ENCODE data around the gene ERICH4.
"Not testable (repeated sequence)": the region's sequence is repeated elsewhere in the genome, so short reads cannot be mapped to it uniquely, and the experiment has no call there.

The ERICH4 gene

DNA sequence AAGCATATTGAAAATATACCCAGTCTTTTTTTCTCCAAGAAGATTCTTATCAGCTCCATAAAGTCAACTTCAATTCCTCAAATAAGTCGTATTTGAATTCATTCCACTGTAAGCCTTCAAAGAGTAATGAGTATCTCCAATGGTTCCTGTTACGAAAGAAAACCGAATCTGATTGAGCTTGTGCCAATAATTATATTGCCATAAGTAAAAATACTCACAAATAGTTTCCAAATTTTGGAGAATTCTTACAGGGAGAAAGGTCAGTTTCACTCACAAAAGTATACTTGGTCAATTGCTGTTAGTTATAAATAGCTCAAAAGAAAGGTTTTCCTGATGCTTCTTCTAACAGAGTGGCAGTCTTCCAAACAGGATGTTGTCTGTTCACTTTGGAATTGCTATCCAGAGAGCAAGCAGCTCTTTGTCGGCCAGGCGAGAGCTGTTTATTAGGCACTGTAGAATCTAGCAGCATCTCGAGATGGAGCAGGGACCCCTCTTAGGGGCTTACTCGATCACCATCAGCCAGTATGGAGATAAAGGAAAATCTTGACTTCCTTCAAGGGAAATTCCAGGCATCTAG, 13.5 kb downstream of the ERICH4 start:
- in situ Hi-C loops (cut with MboI; ENCODE audit: low pct_unique_long_range_greater_than_20kb, low sequenced_read_pairs): no loop called here
- DNase-seq: no peak

DNA sequence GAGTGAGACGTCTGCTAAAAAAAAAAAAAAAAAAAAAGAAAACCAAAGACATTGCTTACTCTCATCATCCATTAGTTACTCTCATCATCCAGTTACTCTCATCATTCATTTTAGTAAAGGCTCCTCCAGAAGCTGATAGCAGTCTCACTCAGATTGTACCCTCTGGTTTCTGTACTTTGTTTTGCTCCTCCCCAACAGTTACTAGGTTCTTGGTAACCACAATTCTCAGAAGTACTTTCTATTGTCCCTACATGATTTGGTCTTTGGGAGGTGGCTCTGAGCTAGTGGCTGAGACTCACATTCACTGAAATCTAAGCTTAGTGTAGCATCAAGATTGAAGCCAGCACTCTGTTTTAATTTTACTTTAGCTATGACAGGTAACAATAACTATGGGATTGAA, 14.3 kb downstream of the ERICH4 start:
- peak; percentile 19 for DNase-seq
- in situ Hi-C loops (cut with MboI; ENCODE audit: low pct_unique_long_range_greater_than_20kb, low sequenced_read_pairs): no loop called here

DNA sequence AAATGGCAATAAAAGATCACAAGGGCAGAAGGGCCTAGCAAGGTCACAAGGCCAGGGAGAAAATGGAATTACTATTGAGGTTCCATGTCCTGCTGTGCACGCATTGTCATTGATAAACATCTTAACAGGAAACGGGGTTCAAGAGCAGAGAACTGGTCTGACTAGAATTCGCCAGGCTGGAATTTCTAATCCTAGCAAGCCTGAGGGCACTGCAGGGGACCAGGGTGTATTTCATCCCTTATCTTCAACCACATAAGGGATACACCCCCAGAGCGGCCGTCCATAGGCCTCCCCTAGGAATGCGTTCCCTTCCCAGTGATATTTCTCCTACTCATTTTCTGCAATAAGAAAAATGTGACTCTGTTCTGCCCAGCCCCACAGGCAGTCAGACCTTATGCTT, 19.5 kb downstream of the ERICH4 start:
- in situ Hi-C loops (cut with MboI; ENCODE audit: low pct_unique_long_range_greater_than_20kb, low sequenced_read_pairs): no loop called here

DNA sequence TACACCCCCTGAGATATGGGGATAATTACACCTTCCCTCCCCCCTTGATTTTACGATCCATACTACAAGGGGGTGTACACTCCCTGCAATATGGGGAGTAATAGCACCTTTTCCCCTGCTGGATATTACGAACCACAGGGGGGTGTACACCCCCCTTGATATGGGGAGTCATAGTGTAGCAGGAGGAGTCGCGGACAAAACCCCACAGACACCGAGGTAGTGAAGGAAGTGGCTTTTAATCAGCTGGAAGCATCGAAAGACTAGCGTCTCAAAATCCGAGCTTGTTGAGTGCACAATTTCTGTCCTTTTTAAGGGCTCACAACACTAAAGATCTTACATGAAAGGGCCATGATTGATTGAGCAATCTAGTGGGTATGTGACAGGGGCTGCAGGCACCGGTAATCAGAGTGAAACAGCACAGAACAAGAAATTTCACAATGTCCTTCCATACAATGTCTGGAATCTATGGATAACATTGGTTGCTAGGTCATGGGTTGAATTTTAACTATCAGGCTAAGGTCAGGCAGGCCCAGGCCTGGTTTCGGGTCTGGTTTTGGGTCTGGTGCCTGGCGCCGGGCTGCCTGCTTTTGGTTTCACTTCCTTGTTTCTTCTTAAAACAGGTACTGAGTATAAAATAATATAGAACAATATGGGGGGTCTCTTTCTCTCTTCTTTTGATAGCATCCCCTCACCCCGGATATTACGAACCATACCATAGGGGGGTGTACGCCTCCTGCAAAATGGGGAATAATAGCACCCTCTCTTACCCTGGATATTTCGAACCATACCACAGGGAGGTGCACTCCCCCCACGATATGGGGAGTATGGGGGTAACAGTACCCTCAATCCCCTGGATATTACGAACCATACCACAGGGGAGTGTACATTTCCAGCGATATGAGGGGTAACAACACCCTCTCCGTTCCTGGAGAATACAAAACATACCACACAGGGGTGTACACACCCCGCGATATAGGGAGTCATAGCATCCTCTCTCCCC, 20.6 kb downstream of the ERICH4 start:
- DNase-seq; in situ Hi-C loops (cut with MboI; ENCODE audit: low pct_unique_long_range_greater_than_20kb, low sequenced_read_pairs): not testable (repeated sequence)

More for the DNA sequence above, 19.5 kb downstream of the ERICH4 start:
- no peak for DNase-seq

DNA sequence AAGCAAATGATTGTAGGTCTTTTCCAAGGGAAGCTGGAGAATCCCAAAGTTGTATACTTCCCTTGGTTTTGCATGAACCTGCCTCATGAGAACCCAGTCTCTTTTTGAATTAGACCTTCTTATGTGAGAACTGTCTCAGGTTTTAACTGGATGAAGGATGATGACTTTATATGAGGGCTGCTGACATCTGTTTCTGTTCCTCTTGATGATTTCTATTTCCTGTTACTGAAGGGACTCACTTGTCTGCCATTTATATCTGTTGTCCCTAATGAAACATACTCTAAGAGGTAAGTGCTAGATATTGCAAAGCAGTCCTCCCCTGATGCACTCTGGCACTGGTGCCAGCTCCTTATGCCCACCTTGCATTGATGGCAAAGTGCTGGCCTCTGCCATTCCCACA, 33.6 kb downstream of the ERICH4 start:
- DNase-seq: no peak
- in situ Hi-C loops (cut with MboI; ENCODE audit: low pct_unique_long_range_greater_than_20kb, low sequenced_read_pairs): no loop called here

DNA sequence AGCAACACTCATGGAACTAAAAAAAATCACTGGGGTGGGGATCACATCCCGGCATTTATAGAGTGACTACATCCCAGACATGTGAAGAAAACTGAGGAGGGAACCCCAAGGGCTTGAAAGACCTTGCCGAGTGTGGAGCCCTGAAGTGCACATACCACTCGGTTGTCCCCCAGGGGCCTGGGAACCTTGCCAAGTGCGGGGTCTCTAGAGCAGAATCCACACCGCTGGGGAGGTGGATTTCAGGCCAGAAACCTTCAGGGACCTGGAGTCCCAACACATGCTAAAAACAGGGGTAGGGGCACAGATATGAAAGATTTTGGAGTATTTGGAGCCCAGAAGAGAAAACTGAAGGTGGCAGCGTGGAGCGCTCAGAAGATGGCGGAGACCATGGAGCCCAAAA, 35.2 kb downstream of the ERICH4 start:
- DNase-seq: no peak
- in situ Hi-C loops (cut with MboI; ENCODE audit: low pct_unique_long_range_greater_than_20kb, low sequenced_read_pairs): no loop called here

DNA sequence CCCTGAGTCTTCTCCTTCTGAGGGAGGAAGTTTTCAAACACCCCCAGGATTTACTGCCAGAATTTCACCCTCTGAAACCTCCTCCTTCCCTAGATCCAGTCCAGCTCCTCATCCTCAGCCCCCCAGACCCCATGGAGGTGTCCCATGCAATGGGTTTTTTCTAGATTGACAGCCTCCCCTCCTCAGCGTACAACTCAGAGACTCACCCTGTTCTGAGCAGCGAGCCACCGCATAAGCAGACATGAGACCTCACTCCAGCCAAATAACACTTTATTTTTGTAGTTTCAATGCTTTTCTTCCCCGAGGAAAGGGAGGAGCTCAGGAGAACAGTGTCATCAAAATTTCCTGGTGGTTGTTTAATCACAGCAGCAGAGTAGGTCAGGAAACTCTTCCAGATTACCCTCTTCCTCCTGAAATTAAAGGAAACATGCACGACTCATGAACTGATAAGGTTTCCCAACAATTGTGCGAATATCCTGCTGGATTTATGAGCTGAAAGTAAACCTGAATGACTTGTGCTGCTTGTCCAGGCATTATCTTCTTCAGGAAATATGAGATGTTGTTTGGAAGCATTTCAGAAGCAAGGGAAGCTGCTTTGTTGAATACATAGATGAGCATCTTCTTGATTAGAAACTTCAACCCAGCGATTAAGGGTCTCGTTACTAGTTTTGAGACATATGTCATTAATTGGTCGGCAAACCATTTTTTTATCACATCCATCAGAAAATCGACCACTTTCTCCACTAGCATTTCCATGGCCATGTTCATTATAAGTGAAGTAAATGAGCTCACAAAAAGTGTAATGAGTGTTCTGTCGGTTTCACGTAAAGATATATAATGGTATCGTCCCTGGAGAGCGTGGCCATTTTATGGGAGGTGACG, 36.2 kb downstream of the ERICH4 start:
- no peak for DNase-seq
- in situ Hi-C loops (cut with MboI; ENCODE audit: low pct_unique_long_range_greater_than_20kb, low sequenced_read_pairs): no loop called here

DNA sequence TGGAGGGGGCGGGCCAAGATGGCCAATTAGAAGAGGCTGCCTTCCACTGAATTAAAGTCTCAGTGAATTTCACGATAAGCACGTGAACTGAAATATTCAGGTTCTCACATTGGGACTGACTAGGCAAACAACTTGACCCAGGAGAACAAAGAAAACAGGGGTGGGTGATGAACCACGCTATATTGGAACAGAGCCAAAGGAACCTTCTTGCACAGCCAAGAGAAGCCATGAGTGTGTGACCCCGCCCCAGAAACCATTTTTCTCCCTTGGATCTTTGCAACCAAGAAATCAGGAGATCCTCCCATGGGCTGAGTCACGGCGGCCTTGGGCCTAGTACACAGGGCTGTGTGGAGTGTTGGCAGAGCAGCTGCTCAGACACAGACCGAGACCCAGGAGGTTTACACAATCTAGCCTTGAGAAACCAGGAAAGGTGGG, 36.8 kb downstream of the ERICH4 start:
- in situ Hi-C loops (cut with MboI; ENCODE audit: low pct_unique_long_range_greater_than_20kb, low sequenced_read_pairs): no loop called here
- no peak for DNase-seq

DNA sequence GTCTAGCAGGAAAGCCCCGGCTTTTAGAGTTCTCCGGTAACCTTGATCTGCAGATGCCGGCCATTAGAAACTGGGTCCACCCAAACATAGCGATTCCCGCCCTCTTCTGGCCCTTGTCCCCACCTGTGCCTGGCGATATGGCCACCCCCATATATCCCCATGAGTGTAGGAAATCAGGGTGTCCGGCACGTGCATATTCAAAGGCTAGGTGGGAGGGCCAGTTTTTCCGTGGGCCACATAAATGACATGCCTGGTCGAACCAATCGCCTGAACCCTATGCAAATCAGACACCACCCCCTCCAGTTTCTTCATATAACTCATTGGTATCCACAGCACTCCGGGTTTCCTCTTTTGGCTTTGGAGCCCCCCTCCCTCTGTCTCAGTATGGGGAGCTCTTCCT, 37.4 kb downstream of the ERICH4 start:
- in situ Hi-C loops (cut with MboI; ENCODE audit: low pct_unique_long_range_greater_than_20kb, low sequenced_read_pairs): no loop called here
- DNase-seq: no peak

DNA sequence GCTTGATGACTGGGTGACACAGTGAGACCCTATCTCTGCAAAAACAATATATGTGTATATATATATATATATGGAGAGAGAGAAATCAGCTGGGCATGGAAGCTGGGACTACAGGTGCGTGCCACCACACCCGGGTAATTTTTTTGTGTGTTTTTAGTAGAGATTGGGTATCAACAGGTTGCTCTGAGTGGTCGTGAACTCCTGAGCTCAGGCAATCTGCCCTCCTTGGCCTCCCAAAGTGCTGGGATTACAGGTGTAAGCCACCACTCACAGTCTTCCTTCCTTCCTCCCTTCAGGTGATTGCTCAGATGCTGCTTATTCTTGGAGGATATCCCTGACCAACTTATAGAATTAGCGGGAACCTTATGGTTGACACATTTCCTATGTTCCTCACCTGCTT, 41.9 kb downstream of the ERICH4 start:
- in situ Hi-C loops (cut with MboI; ENCODE audit: low pct_unique_long_range_greater_than_20kb, low sequenced_read_pairs): no loop called here
- DNase-seq: no peak

DNA sequence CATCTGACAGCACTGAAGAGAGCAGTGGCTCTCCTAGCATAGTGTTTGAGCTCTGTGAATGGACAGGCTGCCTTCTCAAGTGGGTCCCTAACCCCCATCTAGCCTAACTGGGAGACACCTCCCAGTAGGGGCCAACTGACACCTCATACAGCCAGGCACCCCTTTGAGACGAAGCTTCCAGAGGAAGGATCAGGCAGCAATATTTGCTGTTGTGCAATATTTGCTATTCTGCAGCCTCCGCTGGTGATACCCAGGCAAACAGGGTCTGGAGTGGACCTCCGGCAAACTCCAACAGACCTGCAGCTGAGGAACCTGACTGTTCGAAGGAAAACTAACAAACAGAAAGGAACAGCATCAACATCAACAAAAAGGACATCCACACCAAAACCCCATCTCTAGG, 44.0 kb downstream of the ERICH4 start:
- DNase-seq; in situ Hi-C loops (cut with MboI; ENCODE audit: low pct_unique_long_range_greater_than_20kb, low sequenced_read_pairs): not testable (repeated sequence)

DNA sequence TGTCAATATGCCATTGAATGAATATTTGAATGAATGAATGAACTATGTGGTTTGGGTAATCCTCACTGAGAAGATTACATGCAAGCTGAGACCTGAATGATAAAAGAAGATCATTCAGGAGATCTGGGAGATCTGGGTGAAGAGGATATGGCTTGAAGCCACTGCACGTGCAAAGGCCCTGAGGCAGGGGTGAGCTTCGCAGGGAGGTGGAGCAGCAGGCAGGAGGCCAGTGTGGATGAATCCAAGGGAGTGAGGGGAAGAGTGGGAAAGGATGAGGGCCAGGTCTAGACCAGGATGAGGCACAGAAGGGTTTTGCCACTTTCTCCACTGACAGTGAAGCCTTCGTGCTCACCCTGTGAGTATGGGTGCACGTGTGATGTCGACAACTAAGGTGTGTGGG, 49.9 kb downstream of the ERICH4 start:
- DNase-seq: no peak
- in situ Hi-C loops (cut with MboI; ENCODE audit: low pct_unique_long_range_greater_than_20kb, low sequenced_read_pairs): no loop called here
